KG1 (cell line): ENCODE results near the gene ACOXL.

ENCODE experiments used
- DNase-seq: peaks from one replicate; lab custom pipeline; 2025; lab: John Stamatoyannopoulos, UW

ACOXL gene

DNA sequence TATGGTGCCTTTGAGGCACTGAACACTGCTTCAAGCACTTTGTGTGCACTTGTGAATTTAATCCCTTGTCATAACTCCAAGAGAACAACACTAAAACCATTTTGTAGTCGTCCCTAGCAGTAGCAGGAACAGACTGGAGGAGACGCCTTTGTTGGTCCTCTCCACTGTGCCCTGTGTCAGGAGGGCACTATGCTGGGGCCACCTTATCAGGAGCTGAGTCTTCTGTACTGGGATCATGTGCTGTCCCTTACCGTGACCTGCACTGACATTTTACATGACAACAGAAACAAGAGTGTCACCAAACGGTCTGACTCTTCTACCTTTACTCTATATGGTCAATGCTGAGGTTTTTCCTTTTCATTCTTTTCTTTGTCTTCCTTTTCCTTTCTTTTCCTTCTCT, 62.0 kb downstream of the ACOXL start:
- DNase-seq, result no peak

DNA sequence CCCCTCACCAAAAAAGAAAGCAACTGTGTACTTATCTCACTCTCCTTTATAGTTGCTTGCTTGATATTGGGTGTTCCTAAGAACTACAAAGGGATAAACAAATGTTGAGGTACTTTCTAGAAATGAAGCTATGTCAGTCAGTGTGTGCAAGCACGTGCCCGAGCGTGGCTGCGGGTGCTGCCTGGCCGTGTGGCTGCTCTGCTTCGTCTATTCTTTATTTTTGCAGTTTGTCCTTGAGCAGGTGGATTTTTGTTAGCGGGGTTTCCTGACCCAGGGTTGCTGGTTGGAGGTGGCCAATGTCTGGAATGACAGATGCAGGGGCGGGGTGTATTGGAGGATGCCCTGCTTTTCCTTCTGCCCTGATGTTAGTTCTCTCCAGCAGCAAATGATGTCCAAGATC, 62.6 kb downstream of the ACOXL start:
- no peak for DNase-seq

DNA sequence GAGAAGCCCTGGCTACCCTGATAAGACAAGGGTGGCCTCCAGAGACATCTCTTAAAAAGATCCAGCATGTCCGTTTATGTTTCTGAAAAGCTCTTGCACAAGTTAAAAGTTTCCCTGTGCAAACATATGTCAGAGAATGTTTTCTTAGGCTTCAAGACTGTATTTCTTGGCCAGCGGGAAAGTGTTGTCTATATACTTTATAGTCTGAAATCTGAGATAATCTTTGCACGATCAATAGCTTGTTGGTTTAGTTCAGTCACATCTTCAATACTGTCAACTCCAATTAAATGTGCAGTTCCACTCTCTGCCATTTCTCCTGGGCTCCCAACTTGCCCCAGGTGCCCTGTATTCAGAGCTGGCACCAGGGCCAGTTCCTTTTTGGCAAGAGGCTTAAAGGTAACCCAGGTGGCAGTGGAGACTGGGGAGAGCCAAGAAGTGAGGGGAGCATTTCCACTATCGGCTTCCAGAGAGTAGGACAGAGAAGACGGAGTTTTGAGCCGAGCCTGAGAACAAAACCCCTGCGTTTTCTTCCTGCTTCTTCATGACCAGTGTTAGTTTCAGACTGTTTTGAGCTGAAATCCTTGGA, 64.4 kb downstream of the ACOXL start:
- DNase-seq, result no peak

DNA sequence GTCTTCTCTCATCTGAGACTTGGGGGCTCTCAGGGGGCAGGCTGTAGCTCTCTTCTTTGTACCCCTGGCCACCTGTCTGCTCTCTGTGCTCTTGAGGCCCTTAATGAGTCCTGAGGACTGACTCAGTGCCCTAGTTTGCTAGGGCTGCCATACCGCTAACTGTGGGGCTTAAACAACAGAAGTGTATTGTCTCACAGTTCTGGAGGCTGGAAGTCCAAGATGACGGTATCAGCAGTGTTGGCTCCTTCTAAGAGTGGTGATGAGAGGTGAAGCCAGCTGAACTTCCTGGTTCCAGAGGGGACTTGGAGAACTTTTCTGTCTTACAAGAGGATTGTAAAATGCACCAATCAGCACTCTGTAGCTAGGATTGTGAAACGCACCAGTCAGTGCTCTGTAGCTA, 67.0 kb downstream of the ACOXL start:
- no peak for DNase-seq

DNA sequence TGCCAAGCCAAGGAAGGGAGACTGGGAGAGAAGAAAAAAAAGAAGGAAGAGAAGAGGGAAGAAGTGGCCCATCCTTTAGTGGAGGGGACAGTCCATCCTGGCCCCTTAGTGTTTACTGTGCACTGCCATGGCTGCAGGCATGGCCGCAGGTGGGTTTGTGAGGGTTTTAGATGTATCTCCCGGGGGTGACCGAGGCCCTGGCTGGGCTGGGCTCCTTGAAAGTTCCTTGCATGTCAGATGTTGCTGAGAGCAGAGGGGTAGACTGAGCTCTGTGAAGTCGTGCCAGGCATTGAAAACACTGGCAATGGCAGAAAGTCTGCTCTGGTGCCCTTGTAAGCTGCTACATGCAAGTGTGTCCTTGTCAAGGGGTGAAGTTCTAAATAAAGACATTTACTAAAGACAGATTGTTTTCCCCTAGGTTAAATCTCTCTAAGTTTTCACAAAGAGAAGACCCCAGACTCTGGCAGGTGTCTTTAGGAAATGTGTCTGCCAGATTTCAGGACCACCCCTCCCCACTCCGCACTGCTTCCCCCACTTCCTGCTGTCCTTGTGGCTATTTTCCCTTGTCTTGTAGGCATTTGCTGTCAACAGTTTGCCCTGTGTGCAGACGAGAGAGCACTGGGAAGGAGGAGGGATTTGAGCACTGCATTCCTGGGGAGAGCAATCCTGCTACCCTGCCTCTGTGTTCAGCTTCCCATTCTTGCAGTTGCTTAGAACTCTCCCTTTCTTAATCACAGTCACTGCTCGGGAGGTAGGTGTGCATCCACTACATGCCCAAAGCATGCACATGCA, 68.4 kb downstream of the ACOXL start:
- no peak for DNase-seq

DNA sequence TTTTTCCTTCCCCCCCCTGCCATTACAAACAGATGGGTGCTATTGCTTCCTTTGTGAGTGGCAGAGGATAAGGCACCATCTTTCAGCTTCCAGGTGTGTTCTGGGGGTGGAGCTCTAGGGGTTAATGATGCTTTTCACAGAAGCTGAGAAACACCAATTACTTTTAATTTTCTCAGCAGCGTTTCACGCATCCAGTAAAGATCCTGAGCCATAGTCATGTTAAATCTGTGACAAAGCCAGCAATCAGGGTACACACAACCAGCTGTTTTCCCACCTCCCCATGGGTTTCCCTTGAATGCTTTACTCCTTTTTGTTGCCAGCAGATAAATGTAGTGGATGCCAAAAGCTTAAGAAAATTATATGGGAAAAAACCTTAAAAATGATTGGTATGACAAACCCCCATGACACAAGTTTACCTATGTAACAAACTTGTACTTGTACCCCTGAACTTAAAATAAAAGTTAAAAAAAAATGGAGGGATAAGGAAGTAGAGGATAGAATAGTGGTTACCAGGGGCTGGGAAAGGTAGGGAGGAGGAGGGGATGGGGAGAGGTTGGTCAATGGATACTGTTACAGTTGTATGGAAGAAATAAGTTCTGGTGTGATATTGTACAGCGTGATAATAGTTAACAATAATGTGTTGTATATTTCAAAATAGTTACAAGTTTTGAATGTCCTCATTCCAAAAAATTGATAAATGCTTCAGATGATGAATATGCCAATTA, 70.0 kb downstream of the ACOXL start:
- DNase-seq, result no peak

DNA sequence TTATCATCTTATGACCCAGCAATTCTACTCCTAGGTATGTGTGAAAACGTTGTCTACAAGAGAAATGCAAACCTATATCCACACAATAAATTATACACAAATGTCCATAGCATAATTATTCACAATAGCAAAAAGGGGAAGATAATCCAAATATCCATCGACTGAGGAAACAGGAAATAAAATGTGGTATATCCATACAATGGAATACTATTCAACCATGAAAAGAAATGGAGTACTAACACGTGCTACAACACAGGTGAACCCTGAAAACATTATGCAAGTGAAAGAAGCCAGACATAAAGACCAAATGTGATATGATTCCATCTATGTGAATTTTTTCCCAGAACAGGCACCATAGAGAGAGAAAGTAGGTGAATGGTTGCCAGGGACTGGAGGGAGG, 72.1 kb downstream of the ACOXL start:
- DNase-seq, result no peak

DNA sequence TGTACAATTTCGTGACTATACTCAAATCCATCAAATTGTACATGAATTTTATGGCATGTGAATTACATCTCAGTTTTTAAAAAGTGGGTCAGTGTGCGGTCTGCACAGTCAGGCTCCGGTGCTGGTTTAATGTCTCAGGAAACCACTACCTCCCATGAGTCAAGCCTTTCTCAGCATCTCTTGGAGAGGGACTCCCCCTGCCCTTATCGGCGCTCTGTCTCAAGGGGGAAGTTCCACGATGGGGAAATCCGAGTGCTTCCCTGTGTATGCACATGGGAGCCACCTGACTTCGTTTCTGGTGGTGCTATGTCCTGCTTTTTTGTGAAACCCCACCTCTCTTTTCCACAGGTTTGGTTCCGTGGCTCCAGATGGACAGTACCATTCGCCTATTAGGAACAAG, 72.5 kb downstream of the ACOXL start:
- DNase-seq, result no peak

DNA sequence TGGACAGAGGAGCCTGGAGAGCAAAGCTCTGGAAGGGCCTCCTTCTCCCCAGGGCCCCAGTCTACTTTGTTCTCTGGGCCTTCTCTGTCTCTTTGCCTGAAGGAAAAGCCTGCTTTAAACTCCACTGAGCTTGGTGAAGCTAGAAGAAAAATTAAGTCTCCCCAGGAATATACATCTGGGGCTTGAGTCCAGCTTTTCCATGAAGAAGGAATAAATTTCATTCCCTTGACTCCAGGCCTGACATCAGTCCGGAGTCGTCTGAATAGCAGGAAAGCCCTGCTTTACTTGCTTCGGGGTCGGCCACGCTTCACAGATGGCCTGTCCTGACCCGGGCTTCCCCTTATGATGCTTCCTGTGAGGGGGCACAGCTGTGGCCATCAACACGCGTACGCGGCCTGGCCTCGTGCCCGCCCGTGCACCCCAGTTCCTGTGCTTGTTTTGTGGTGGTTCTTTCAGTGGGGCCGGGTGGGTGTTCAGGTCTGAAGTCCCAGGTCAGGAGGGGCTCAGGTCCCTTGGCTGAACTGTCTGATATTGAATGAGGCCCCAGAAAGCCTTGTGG, 73.6 kb downstream of the ACOXL start:
- DNase-seq, result no peak

DNA sequence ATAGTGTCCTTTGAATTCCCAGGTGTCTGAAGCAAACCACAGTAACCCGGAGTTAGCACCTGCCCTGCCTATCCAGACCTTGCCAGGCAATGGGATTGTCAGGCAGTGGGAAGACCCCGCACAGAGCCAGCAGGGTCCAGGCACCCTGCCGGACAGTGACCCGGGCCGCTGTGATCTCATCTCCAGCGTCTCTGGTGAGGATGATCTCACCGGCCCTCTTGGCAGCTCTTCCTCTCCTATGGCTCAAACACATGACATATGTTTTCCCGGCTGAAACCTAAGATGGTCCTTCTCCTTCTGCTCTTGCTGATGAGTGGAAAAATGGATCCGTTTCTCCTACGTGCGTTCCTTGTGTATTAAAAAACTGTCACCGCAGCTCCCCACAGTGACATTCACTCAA, 75.1 kb downstream of the ACOXL start:
- DNase-seq, result no peak

DNA sequence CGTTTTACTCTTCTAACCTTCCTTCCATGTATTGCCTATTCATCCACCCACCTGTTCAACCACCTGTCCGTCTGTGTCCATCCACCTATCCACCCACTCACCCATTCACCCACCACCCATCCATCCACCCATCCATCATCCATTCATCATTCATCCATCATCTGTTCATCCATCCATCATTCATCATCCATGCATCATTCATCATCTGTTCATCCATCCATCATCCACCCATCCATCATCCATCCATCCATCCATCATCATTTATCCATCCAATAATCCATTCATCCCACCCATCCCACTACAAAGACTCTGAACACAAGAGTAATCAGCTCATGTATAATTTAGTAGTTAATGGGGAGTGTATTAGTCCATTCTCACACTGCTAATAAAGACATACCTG, 78.0 kb downstream of the ACOXL start:
- no peak for DNase-seq

DNA sequence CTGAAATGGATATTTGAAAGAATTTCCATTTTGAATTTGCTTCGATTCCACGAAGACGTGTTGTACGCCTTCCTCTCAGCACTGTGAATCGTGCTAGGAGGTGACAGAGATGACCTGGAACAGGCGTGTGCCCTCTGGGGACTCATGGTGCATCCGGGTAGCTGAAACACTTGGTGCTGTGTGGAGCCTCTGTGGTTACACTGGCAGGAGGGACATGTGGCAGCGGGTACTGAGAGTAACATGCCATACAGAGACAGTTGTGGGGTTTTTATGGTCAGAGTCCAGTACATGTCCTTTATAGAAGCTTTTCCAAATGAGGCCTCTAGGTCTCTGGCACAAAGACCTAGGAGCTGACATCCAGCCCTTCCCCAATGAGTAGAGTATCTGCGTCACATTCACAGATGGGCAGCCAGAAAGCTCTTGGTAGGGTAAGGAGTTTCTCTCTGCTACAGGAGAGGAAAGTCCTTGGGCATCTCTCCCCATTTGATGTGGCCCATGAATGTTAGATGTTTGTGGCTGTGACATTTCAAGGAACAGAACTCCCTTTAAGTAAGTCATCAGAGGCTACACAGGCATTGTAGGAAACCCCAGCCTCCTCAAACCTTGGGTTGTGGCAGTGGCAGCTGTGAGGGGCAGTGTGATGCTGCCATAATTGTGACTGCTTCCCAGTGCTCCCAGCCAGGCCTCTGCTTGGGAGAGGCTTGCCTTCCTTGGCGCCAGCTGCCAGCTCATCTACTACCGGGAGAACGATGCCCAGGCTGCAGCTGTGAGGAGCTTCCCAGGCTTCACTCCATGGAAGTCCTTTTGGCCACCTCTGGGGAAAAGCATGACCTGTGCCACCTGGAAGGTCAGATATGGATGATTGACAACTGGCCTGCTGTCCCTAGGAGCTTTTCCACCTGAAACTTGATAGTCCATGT, 80.6 kb downstream of the ACOXL start:
- DNase-seq, result no peak

DNA sequence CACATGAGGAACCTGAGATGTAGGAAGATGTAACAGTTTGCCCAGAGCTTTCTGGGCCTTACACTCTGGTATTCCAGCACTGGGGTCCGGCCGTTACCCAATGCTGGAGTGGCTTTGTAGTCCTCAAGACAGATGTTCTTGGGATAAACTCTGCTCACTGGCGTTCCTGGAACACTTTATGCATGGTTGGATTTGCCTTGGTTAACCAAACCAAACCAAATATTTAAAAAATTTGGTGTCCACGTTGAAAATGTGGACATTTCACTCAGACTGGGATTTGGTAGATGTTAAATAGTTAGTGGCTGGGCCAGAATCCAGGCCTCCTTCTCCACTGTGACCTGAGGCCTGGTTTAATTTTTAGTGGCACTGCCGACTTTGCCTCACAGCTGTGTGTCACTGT, 81.5 kb downstream of the ACOXL start:
- no peak for DNase-seq

DNA sequence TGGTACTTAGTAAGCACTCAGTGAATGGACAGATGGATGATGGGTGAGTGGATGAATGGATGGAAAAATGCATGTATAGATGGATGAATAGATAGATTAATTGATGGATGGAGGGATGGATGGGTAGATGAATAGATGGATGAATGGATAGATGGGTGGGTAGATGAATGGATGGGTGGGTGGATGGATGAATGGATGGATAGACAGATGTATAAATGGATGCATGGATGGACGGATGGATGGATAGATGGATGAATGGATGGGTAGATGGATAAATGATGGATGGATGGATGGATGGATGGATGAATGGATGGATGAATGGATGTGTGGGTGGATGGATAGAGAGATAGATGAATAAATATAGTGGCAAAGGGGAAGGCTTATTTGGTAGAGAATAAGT, 83.6 kb downstream of the ACOXL start:
- no peak for DNase-seq

DNA sequence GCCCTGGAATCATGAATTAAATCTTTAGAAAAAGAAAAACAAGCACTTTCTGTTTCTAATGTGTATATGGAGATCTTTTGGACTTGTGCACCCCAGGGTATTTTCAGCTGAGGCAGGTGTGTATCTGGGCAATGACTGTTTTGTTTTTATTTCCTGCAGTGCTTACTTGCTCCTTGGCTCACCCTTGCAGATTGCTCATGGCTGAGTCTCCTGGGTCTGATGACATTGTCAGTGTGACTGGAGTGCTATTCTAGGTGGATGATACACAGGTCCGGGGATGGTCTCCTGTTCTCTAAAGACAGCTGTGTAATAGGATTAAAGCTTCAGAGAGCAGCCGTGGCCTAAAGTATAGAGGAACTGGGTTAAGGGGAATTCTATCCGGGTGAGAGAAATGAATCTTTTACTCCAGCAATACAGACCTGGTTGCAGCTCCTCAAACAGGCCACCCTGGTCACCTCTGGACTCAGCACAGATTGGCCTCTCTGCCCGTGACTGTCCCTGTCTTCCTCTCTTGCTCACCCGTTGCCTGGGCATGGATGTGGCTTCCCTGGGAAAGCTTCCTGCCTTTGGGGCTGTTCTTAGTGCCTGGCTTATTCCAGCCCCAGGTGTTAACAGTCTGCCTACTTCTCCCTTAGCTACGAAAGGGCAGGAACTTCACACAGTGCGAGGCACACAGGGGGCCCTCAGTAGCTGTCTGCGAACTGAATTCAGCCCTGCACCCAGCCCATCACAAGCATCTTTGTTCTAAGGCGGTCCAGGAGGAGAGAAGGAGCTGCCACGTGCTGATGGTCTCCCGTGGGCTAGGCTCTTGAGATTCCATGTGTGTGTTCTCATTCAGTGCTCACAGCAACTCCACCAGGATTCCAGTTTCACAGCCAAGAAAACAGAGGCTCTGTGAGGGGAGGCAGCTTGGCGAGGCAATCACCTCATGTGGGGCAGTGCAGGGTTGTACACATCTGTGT, 84.3 kb downstream of the ACOXL start:
- DNase-seq, result no peak

DNA sequence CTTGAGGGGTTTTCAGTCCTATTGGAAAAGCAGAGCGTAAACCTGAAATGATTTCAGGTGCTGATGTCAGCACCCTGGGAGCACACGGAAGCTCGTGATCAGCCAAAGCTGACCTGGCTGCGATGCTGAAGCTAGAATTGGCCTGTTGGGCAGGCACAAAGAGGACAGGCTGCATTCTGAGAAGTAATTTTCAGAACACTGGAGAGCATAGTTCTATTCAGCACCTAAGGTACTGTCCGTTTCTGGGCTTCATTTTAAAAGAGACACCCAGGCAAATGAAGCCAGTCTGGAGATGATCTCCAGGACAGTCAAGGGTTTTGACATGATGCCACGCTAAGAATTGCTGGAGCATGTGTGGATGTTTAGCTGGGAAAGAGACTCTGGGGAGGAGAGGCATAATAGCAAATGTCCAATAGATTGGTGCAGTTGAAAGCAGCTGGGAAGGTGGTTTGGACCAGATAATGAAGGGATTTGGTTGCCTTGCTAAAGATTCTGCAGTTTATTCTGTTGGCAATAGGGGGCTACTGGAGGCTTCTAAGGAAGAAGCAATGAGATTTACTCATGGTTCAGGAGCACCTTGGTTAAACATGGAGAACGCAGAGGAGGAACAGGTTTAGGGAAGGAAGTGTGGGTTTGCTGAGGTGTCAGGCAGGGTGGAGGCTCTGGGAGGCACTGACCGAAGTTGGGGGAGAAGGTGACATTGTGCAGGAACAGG, 86.6 kb downstream of the ACOXL start:
- no peak for DNase-seq

DNA sequence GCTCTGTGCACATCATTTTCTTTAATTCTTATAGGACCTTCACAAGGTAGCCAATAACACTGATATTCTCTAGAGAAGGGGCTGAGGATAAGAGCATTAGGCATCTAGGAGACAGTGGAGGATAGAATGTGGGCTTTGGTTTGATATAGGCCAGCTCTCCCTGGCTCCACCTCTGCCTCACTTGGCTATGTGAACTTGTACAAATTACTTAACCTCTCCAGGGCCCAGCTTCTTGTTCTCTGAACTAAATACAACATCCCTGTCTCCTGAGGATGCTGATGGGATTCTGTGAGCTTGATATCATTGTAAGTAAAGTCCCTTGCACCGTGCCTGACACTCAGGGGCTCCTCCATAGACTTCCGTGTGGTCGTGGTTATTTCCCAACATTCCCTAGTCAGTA, 87.3 kb downstream of the ACOXL start:
- DNase-seq, result no peak

DNA sequence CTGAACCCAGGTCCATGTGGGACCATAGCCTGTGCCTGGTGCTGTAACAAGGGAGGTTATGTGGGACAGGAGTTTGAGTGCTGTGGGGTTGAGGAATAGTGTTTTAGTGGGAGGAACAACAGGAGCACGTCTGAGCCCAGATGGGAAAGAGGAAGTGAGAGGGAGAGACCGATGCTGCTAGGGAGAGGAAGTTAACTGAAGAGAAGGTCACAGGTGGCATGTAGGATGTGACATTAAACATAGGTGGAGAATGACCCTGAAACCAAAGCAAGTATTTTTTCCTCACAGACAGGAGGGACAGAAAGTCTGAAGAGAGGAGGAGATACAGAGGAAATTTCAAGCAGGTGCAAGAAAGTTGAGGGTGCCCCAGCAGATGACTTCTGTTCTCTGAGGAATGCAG, 87.8 kb downstream of the ACOXL start:
- no peak for DNase-seq

DNA sequence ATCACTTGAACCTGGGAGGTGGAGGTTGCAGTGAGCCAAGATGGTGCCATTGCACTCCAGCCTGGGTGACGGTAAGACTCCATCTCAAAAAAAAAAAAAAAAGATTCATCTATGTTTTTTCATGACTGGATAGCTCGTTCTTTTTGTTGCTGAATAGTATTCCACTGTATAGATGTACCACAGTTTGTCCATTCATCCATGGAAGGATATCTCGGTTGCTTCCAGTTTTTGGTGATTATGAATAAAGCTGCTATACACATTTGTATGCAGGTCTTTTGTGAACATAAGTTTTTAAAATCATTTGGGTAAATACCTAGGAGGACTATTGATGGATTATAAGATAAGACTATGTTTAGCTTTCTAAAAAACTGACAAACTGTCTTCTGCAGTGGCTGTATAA, 90.8 kb downstream of the ACOXL start:
- DNase-seq, result no peak

DNA sequence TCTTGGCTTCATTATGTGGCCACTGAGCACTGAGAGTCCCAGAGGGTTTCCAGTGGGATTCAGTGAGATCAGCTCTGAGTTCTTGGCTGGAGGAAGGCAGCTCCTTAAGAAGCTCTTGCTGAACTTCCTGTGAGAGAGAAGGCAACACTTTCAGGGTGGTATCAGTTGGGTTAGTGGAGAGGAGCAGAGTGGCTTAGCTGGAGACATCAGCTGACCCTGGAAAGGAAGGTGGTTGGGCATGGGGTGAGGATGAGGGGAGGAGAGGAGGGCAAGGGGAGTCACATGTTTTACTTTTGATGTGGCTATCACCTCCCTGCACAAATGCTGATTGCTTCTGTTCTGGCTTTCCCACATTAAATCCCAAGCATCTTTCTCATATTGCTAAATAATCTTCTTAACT, 95.1 kb downstream of the ACOXL start:
- DNase-seq, result no peak
